Neural progenitor cell (in vitro differentiated cells): ENCODE data around the gene GM2A. TPM values are rescaled to one million over a fixed set of nuclear protein-coding genes. Genes with fewer than 3 reads are reported as not detected.

ENCODE experiments used
- DNase-seq: peaks from one replicate; pipeline ENCODE4 v3.0.0-alpha.2; 2016; ENCODE audit warnings: low spot score
- H2AFZ ChIP-seq: fragments of 200-600 bp; sonication (generic); replicated peaks from 2 replicates; pipeline ENCODE4 v1.6.1; 2016; ENCODE audit warnings: antibody characterized with exemption
- H3F3A ChIP-seq: fragments of 200-600 bp; sonication (generic); 2 replicates; pipeline ENCODE4 v1.6.1; 2016; ENCODE audit warnings: antibody characterized with exemption, low read depth
- H3K27ac ChIP-seq: fragments of 200-600 bp; sonication (generic); 2 replicates; pipeline ENCODE4 v1.5.1; 2016; ENCODE audit warnings: mild to moderate bottlenecking
- H3K27me3 ChIP-seq: fragments of 200-600 bp; sonication (generic); 2 replicates; pipeline ENCODE4 v1.6.1; 2016; ENCODE audit warnings: mild to moderate bottlenecking, moderate library complexity
- H3K36me3 ChIP-seq: fragments of 200-600 bp; sonication (generic); 2 replicates; pipeline ENCODE4 v1.5.1; 2016
- H3K4me1 ChIP-seq: fragments of 200-600 bp; sonication (generic); 2 replicates; pipeline ENCODE4 v1.6.1; 2016; ENCODE audit warnings: mixed run types
- H3K4me2 ChIP-seq: fragments of 200-600 bp; sonication (generic); 2 replicates; pipeline ENCODE4 v1.6.1; 2016
- H3K4me3 ChIP-seq: fragments of 200-600 bp; sonication (generic); 2 replicates; pipeline ENCODE4 v1.5.1; 2016
- H3K79me2 ChIP-seq: fragments of 200-600 bp; sonication (generic); 2 replicates; pipeline ENCODE4 v1.6.1; 2016; ENCODE audit warnings: low read depth
- H3K9ac ChIP-seq: fragments of 200-600 bp; sonication (generic); 2 replicates; pipeline ENCODE4 v1.6.1; 2016
- H3K9me3 ChIP-seq: fragments of 200-600 bp; sonication (generic); 2 replicates; pipeline ENCODE4 v1.5.1; 2016; ENCODE audit warnings: low read depth
- H4K20me1 ChIP-seq: fragments of 200-600 bp; sonication (generic); 2 replicates; pipeline ENCODE4 v1.6.1; 2016; ENCODE audit warnings: low read depth
- H3K27ac Mint-ChIP-seq: 3 replicates; pipeline ENCODE4 v1.8.0; 2021; ENCODE audit warnings: mixed read lengths
- H3K27me3 Mint-ChIP-seq: 2 replicates; pipeline ENCODE4 v1.8.0; 2022; ENCODE audit warnings: low read depth, mild to moderate bottlenecking, inconsistent platforms, moderate library complexity, mixed read lengths; ENCODE audit not compliant: insufficient read depth
- H3K36me3 Mint-ChIP-seq: 3 replicates; pipeline ENCODE4 v1.8.0; 2021; ENCODE audit warnings: mixed read lengths
- H3K4me1 Mint-ChIP-seq: 3 replicates; pipeline ENCODE4 v1.8.0; 2021; ENCODE audit warnings: mixed read lengths
- H3K4me3 Mint-ChIP-seq: 3 replicates; pipeline ENCODE4 v1.8.0; 2021; ENCODE audit warnings: mild to moderate bottlenecking, moderate library complexity, mixed read lengths
- H3K9me3 Mint-ChIP-seq: 3 replicates; pipeline ENCODE4 v1.8.0; 2020; ENCODE audit warnings: mixed read lengths
- EZH2 ChIP-seq: fragments of 200-600 bp; sonication (generic); IDR thresholded peaks from 2 replicates; pipeline ENCODE4 v1.6.1; 2017; ENCODE audit warnings: antibody characterized with exemption, mild to moderate bottlenecking, moderate library complexity
- EZH2phosphoT487 ChIP-seq: fragments of 200-600 bp; sonication (generic); IDR thresholded peaks from 2 replicates; pipeline ENCODE4 v1.6.1; 2017; ENCODE audit warnings: antibody characterized with exemption
- total RNA-seq: library from RNA; depleted of rRNA; stranded (reverse); fragments of >200 nt; gene quantifications from 2 replicates; pipeline ENCODE4 v1.2.3, GENCODE V29; 2015; ENCODE audit warnings: low replicate concordance
- TF ChIP-seq, protein P1 (sequence below): fragments of 200-600 bp; sonication (generic); IDR thresholded peaks from 2 replicates; pipeline ENCODE4 v1.5.1; 2017; ENCODE audit warnings: antibody characterized with exemption, mild to moderate bottlenecking

Gene GM2A
- total RNA-seq, 1 donor from 2014 or later = 19.4 TPM

DNA sequence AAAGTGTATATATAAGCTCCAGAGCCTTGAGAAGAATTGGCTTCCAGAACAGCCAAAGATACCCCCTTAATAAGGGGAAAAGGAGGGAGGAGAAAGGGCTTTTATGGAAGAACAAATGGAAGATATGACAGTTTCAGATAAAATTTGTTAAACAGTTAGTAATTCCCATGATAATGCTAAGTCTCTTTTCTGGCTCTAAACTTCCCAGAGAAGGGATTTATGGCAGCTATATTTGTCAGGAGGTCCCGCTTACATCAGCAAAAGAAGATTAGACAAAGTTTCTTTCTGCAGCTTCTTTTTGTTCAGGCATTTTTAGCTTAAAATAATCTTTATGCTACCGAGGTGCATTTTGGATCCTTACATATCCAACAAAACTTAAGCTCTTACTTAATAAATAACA is 64.9 kb downstream of the GM2A start:
- no peak overlapping the region for H3K9ac ChIP-seq
- Mint-ChIP-seq H3K27me3 (no peaks in the 10 kb centered on the region), H3K27ac (no peak overlapping the region), H3K4me3 (no peak overlapping the region), H3K4me1 (peaks cover 13% of the 10 kb centered on the region), H3K36me3 (no peaks in the 10 kb centered on the region), H3K9me3 (peaks cover 3% of the 10 kb centered on the region)
- no peak overlapping the region for H3K4me2 ChIP-seq
- no peaks in the 10 kb centered on the region for H3K79me2 ChIP-seq
- H3K27ac ChIP-seq = no peak overlapping the region
- H4K20me1 ChIP-seq = no peaks in the 10 kb centered on the region
- H2AFZ ChIP-seq = no peak overlapping the region
- H3K4me3 ChIP-seq = no peak overlapping the region
- no peaks in the 10 kb centered on the region for H3F3A ChIP-seq
- H3K9me3 ChIP-seq = no peaks in the 10 kb centered on the region
- no peak for DNase-seq
- H3K4me1 ChIP-seq = peaks cover 4% of the 10 kb centered on the region
- H3K27me3 ChIP-seq = no peaks in the 10 kb centered on the region
- H3K36me3 ChIP-seq = no peaks in the 10 kb centered on the region
- TF ChIP-seq EZH2 = no peak
- TF ChIP-seq EZH2phosphoT487 = no peak
- TF ChIP-seq, protein P1, sequence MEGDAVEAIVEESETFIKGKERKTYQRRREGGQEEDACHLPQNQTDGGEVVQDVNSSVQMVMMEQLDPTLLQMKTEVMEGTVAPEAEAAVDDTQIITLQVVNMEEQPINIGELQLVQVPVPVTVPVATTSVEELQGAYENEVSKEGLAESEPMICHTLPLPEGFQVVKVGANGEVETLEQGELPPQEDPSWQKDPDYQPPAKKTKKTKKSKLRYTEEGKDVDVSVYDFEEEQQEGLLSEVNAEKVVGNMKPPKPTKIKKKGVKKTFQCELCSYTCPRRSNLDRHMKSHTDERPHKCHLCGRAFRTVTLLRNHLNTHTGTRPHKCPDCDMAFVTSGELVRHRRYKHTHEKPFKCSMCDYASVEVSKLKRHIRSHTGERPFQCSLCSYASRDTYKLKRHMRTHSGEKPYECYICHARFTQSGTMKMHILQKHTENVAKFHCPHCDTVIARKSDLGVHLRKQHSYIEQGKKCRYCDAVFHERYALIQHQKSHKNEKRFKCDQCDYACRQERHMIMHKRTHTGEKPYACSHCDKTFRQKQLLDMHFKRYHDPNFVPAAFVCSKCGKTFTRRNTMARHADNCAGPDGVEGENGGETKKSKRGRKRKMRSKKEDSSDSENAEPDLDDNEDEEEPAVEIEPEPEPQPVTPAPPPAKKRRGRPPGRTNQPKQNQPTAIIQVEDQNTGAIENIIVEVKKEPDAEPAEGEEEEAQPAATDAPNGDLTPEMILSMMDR = no peak

DNA sequence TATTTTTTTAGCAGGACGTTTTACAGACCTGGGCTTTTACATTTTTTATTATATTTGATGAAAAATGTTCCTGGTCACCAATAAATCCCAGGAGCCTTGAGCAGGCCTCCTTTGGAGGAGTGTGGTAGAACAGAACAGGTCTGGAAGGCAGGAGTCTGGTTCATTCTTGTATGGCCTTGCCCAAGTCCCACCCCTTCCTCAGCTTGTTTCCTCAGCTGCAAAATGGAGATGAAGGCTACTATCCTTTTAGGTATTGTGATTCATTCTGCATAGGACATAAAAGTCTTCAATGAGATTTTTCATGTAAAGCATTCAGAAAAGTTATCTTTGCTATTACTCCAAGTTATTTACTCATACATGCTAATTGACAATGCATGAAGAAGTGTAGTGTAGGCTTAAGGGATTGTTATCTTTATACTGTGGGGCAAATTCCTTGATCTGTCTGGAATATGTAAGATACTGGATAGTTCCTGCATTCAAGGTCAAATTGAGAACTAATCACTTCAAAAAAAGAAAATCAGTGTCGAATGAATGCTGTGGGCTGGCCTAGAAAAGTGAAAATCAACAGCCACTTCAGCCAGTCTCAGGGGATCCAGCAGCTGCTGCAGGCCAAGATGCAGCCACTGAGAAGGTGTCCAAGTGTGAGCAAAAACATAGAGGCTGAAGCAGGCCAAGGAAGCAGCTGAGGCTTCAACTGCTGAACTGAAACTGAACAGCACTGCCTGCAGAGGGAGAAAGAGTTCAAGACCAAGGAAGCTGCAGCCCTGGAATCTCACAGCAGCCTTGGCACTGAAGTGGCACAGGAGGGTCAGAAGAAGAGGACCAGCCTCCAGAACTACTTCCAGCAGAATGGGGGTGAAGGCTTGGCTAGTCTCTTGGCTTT is 66.1 kb downstream of the GM2A start:
- Histone ChIP-seq H2AFZ (no peak overlapping the region), H3K4me3 (no peak overlapping the region), H3K4me2 (no peak overlapping the region), H3K9me3 (no peaks in the 10 kb centered on the region), H3K27me3 (no peaks in the 10 kb centered on the region), H4K20me1 (no peaks in the 10 kb centered on the region), H3K27ac (no peak overlapping the region), H3F3A (no peaks in the 10 kb centered on the region), H3K36me3 (no peaks in the 10 kb centered on the region), H3K79me2 (no peaks in the 10 kb centered on the region), H3K9ac (no peak overlapping the region), H3K4me1 (peaks cover 4% of the 10 kb centered on the region)
- no peak overlapping the region for H3K27ac Mint-ChIP-seq
- TF ChIP-seq EZH2 (no peak), EZH2phosphoT487 (no peak)
- no peaks in the 10 kb centered on the region for H3K27me3 Mint-ChIP-seq
- DNase-seq = no peak
- H3K4me3 Mint-ChIP-seq = no peak overlapping the region
- peaks cover 3% of the 10 kb centered on the region for H3K9me3 Mint-ChIP-seq
- H3K36me3 Mint-ChIP-seq = no peaks in the 10 kb centered on the region
- H3K4me1 Mint-ChIP-seq = peaks cover 13% of the 10 kb centered on the region

Other genes starting within 250 kb of the GM2A start
- gene GPX3, start 232.6 kb upstream of the GM2A start, total RNA-seq = 17.9 and 22.4 TPM in 2 replicates
- gene TNIP1, start 172.2 kb upstream of the GM2A start, total RNA-seq = 33.5 and 49.7 TPM in 2 replicates
- 95.0 and 97.6 TPM in 2 replicates for gene ANXA6, start 95.4 kb upstream of the GM2A start, total RNA-seq
- gene CCDC69, start 29.1 kb upstream of the GM2A start, total RNA-seq = 0.03 and 0.07 TPM in 2 replicates
- not detected in 2 replicates for gene SLC36A3, start 50.6 kb downstream of the GM2A start, total RNA-seq
- gene SLC36A2, start 94.4 kb downstream of the GM2A start, total RNA-seq = not detected in 2 replicates
- 7.8 and 8.4 TPM in 2 replicates for gene SLC36A1, start 194.4 kb downstream of the GM2A start, total RNA-seq